HG03558 (cell line): ENCODE measurements around the gene SNX6.
A peak's percentile ranks its signal among the peaks of the same experiment; 100 is the strongest.
"Not testable (repeated sequence)": the region's sequence is repeated elsewhere in the genome, so short reads cannot be mapped to it uniquely, and the experiment has no call there.

ENCODE experiments used
- ATAC-seq: cut with Tn5 transposase; IDR thresholded peaks from one replicate; pipeline ENCODE4 v1.9.1; 2021; ENCODE audit warnings: moderate number of reproducible peaks; ENCODE audit not compliant: unreplicated experiment; ENCODE audit errors: extremely low read depth

The SNX6 gene

GRCh38 chr14:34629657-34630529 lies at the start of gene SNX6:
Gene SNX6, minus strand, starts transcription at chr14:34630148. Its CDS starts 32 bp downstream, at chr14:34630116.
- peak; percentile 75 for ATAC-seq

- no peak for ATAC-seq
Observed at GRCh38 chr14:34678735-34679134, 48.8 kb upstream of the SNX6 start.

- no peak for ATAC-seq
Observed at GRCh38 chr14:34678306-34678705, 48.4 kb upstream of the SNX6 start.

- ATAC-seq, result no peak
Observed at GRCh38 chr14:34676516-34677211, 46.7 kb upstream of the SNX6 start.

- no peak for ATAC-seq
Observed at GRCh38 chr14:34673702-34674101, 43.8 kb upstream of the SNX6 start.

- ATAC-seq, result no peak
Observed at GRCh38 chr14:34671716-34672115, 41.8 kb upstream of the SNX6 start.

- no peak for ATAC-seq
Observed at GRCh38 chr14:34668111-34668510, 38.2 kb upstream of the SNX6 start.

- ATAC-seq, result no peak
Observed at GRCh38 chr14:34667007-34667406, 37.1 kb upstream of the SNX6 start.

- no peak for ATAC-seq
Observed at GRCh38 chr14:34665785-34666435, 36.0 kb upstream of the SNX6 start.

GRCh38 chr14:34662561-34663088 lies 32.7 kb upstream of the SNX6 start:
- no peak for ATAC-seq

- ATAC-seq, result no peak
Observed at GRCh38 chr14:34660796-34661195, 30.8 kb upstream of the SNX6 start.

- no peak for ATAC-seq
Observed at GRCh38 chr14:34655959-34656358, 26.0 kb upstream of the SNX6 start.

- ATAC-seq, result not testable (repeated sequence)
Observed at GRCh38 chr14:34653073-34653472, 23.1 kb upstream of the SNX6 start.

GRCh38 chr14:34652348-34652747 lies 22.4 kb upstream of the SNX6 start:
- not testable (repeated sequence) for ATAC-seq

- no peak for ATAC-seq
Observed at GRCh38 chr14:34650786-34651584, 21.0 kb upstream of the SNX6 start.

- ATAC-seq, result not testable (repeated sequence)
Observed at GRCh38 chr14:34650006-34650405, 20.1 kb upstream of the SNX6 start.

GRCh38 chr14:34649344-34649743 lies 19.4 kb upstream of the SNX6 start:
- ATAC-seq, result no peak

- no peak for ATAC-seq
Observed at GRCh38 chr14:34646570-34647255, 16.8 kb upstream of the SNX6 start.

GRCh38 chr14:34643361-34643760 lies 13.4 kb upstream of the SNX6 start:
- no peak for ATAC-seq
